Transverse colon (tissue), 4 donors: ENCODE measurements around the gene PTPRB. TPM values are rescaled to one million over a fixed set of nuclear protein-coding genes. Genes with fewer than 3 reads are reported as not detected.

ENCODE experiments used
- DNase-seq: peaks from one replicate; pipeline ENCODE4 v3.0.0-alpha.2; 2019
- H3K27ac ChIP-seq, 4 donors: fragments of 200-600 bp; sonication (generic); 2 replicates each; pipeline ENCODE4 v1.5.1; 2016 to 2018; ENCODE audit warnings: inconsistent platforms in 4 of 4
- H3K27me3 ChIP-seq: fragments of 200-600 bp; sonication (generic); 2 replicates; pipeline ENCODE4 v1.5.1; 2017; ENCODE audit warnings: inconsistent platforms
- H3K36me3 ChIP-seq, 4 donors: fragments of 200-600 bp; sonication (generic); 2 replicates each; pipeline ENCODE4 v1.5.1; 2017 to 2019; ENCODE audit warnings: inconsistent platforms in 4 of 4
- H3K4me1 ChIP-seq, 4 donors: fragments of 200-600 bp; sonication (generic); 2 replicates each; pipeline ENCODE4 v1.5.1; 2017 to 2020; ENCODE audit warnings: inconsistent platforms in 4 of 4
- H3K4me3 ChIP-seq, 4 donors: fragments of 200-600 bp; sonication (generic); 1 replicate in 1 of 4; 2 replicates in 3 of 4; pipeline versions ENCODE4 v1.5.1 to v1.6.1; 2017 to 2019; ENCODE audit warnings: inconsistent platforms in 4 of 4
- H3K9me3 ChIP-seq, 2 donors: fragments of 200-600 bp; sonication (generic); 2 replicates each; pipeline ENCODE4 v1.5.1; 2017 to 2019; ENCODE audit warnings: inconsistent platforms in 2 of 2
- CTCF ChIP-seq, 5 experiments: fragments of 200-600 bp in 3 of 5; fragments of 450-650 bp in 2 of 5; sonication (generic) in 3 of 5; IDR thresholded peaks; 1 replicate in 2 of 5; 2 replicates in 3 of 5; pipeline ENCODE4 v1.5.1; 2016 to 2017; ENCODE audit warnings: antibody characterized with exemption in 5 of 5, inconsistent platforms in 3 of 5, mild to moderate bottlenecking in 2 of 5, moderate library complexity in 1 of 5
- EP300 ChIP-seq: sonication (generic); formaldehyde crosslinking; IDR thresholded peaks from one replicate; pipeline ENCODE4 v1.6.1; 2017; ENCODE audit warnings: antibody characterized with exemption, low read depth
- POLR2A ChIP-seq: fragments of 450-650 bp; IDR thresholded peaks from one replicate; pipeline ENCODE4 v1.6.1; 2016; ENCODE audit warnings: antibody characterized with exemption, mild to moderate bottlenecking, moderate library complexity
- POLR2AphosphoS5 ChIP-seq, 3 donors: sonication (generic); formaldehyde crosslinking; IDR thresholded peaks; one replicate each; pipeline ENCODE4 v1.6.1; 2016; ENCODE audit warnings: antibody characterized with exemption in 3 of 3
- WGBS, 2 donors: methylation state at CpG; one replicate each; pipeline ENCODE4 v1.1.5; 2018; ENCODE audit warnings: low coverage in 1 of 2; 5-methylcytosine and 5-hydroxymethylcytosine counted together
- in situ Hi-C, 4 donors: fragments of 200-750 bp; cut with MboI; loops; one replicate each; pipeline versions ENCODE4 v1.15.0 to v1.15.1; 2017; ENCODE audit warnings: low sequenced_read_pairs in 3 of 4, low pct_ligation_motif_present in 1 of 4, low pct_unique_long_range_greater_than_20kb in 1 of 4
- intact Hi-C: fragments of 100-400 bp; cut with DNase I; formaldehyde crosslinking; loops from one replicate; pipeline ENCODE4 v1.15.1; 2023; ENCODE audit warnings: low total_unique reads
- total RNA-seq, 4 donors: library from RNA; depleted of rRNA; stranded (reverse); fragments of >200 nt; gene quantifications; one replicate each; pipeline ENCODE4 v1.1.0, GENCODE V29; 2016

Gene PTPRB
- total RNA-seq, 4 donors from 2014 or later = 17.2 to 29.7 (median 26.2) TPM

- Histone ChIP-seq H3K36me3 (no peaks in the 10 kb centered on the region), H3K9me3 (no peaks in the 10 kb centered on the region), H3K4me1 (peaks cover 0 to 18% (median 7%) of the 10 kb centered on the region in 4 donors), H3K4me3 (no peak overlapping the region), H3K27me3 (no peaks in the 10 kb centered on the region), H3K27ac (no peak overlapping the region)
- no peak for TF ChIP-seq POLR2AphosphoS5 (IDR thresholded peaks at IDR 0.05)
- TF ChIP-seq EP300 = no peak
- no peak for TF ChIP-seq POLR2A
- no peak for TF ChIP-seq CTCF (IDR thresholded peaks at IDR 0.05)
- intact Hi-C loops (no loop called here), in situ Hi-C loops (no loop called here)
- WGBS, 2 donors = 33 to 47% methylated on average over 1 of the region's 1 CpG
- DNase-seq = no peak
Observed at GRCh38 chr12:70540996-70541395, 96.2 kb downstream of the PTPRB start.

- Histone ChIP-seq H3K27ac (peak overlapping the region; percentile 29 to 56 (median 46)), H3K4me3 (no peak overlapping the region), H3K27me3 (no peaks in the 10 kb centered on the region), H3K36me3 (peaks cover 0 to 4% (median 1%) of the 10 kb centered on the region in 4 donors), H3K9me3 (no peaks in the 10 kb centered on the region), H3K4me1 (peaks cover 0 to 19% (median 5%) of the 10 kb centered on the region in 4 donors)
- in situ Hi-C loops = no loop called here
- no peak for DNase-seq
- 86 to 96% methylated on average over 5 to 10 of the region's 10 CpGs for WGBS, 2 donors
- TF ChIP-seq POLR2AphosphoS5 (IDR thresholded peaks at IDR 0.05) = no peak
- no peak for TF ChIP-seq CTCF (IDR thresholded peaks at IDR 0.05)
- no peak for TF ChIP-seq EP300
- no peak for TF ChIP-seq POLR2A
- intact Hi-C loops = no loop called here
Observed at GRCh38 chr12:70536650-70537049, 100.6 kb downstream of the PTPRB start.

- H3K4me1 ChIP-seq = peaks cover 0 to 17% (median 2%) of the 10 kb centered on the region in 4 donors
- H3K27ac ChIP-seq = peak overlapping the region in 3 of 4 donors; percentile 42 to 56 (median 51)
- peaks cover 0 to 4% (median 1%) of the 10 kb centered on the region in 4 donors for H3K36me3 ChIP-seq
- no peaks in the 10 kb centered on the region for H3K9me3 ChIP-seq
- TF ChIP-seq POLR2A = no peak
- TF ChIP-seq CTCF (IDR thresholded peaks at IDR 0.05) = no peak
- TF ChIP-seq POLR2AphosphoS5 (IDR thresholded peaks at IDR 0.05) = peak in 2 of 3 donors; percentile 13 to 28
- peak; percentile 90 for TF ChIP-seq EP300
- WGBS, 2 donors = 28 to 40% methylated on average over 6 of the region's 6 CpGs
- no peak for DNase-seq
- no peaks in the 10 kb centered on the region for H3K27me3 ChIP-seq
- in situ Hi-C loops (no loop called here), intact Hi-C loops (no loop called here)
- no peak overlapping the region for H3K4me3 ChIP-seq
Observed at GRCh38 chr12:70535896-70536374, 101.3 kb downstream of the PTPRB start.

- DNase-seq = no peak
- peaks cover 0 to 3% (median 0%) of the 10 kb centered on the region in 4 donors for H3K4me1 ChIP-seq
- no peaks in the 10 kb centered on the region for H3K27me3 ChIP-seq
- no peaks in the 10 kb centered on the region for H3K9me3 ChIP-seq
- no peak overlapping the region for H3K27ac ChIP-seq
- intact Hi-C loops = no loop called here
- peaks cover 0 to 4% (median 1%) of the 10 kb centered on the region in 4 donors for H3K36me3 ChIP-seq
- no peak overlapping the region for H3K4me3 ChIP-seq
- WGBS, 2 donors = 90 to 96% methylated on average over 4 to 7 of the region's 7 CpGs
- in situ Hi-C loops = no loop called here
- TF ChIP-seq POLR2A = no peak
Observed at GRCh38 chr12:70534466-70534865, 102.8 kb downstream of the PTPRB start.

- intact Hi-C loops = no loop called here
- in situ Hi-C loops = no loop called here
- DNase-seq = no peak
- H3K27ac ChIP-seq = no peak overlapping the region
- H3K4me1 ChIP-seq = no peaks in the 10 kb centered on the region
- TF ChIP-seq EP300 (no peak), CTCF (IDR thresholded peaks at IDR 0.05) (no peak), POLR2AphosphoS5 (IDR thresholded peaks at IDR 0.05) (no peak), POLR2A (no peak)
- WGBS, 2 donors = 88 to 100% methylated on average over 2 to 3 of the region's 3 CpGs
- H3K36me3 ChIP-seq = peaks cover 0 to 3% (median 1%) of the 10 kb centered on the region in 4 donors
- no peaks in the 10 kb centered on the region for H3K9me3 ChIP-seq
- H3K27me3 ChIP-seq = no peaks in the 10 kb centered on the region
- no peak overlapping the region for H3K4me3 ChIP-seq
Observed at GRCh38 chr12:70529647-70530046, 107.6 kb downstream of the PTPRB start.
